Measurements from ENCODE around the gene SLC1A1.

DNA sequence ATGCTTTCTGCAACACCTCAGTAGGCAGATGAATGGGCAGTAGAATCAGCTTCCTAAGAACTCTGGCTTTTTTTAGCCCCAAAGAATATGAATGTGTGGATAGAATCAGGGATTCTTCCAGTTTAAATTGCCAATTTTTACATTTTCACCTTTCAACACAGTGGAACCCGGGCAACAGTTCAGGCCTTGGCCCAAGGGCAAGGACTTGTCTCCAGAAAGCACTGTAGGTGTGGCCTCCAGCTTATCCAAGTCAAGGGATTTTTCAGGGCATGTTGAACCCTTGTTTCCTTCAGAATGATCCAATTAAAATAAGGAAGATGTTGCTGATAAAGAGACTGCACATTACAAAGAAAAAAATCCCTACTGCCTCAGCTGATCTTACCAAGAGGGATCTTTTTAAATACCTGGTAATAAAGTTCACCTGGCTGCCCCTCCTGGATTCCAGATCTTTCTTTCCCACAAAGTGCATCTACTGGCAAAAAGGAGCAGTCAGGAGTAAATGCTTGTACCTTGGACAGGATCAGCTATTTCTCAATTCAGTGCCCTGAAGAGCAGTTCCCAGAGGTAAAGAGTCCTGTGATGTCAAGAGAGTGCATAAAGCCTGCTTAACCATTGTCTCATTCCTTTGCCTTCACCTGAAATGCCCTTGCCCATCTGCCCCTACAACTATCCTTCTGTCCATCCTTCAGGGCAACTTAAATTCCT lies 91.7 kb downstream of the SLC1A1 start:
- TF ChIP-seq CHD2 (IDR thresholded peaks at IDR 0.05; ENCODE audit: low read depth, low read length) (no peak), NBN (conservative IDR thresholded peaks at IDR 0.05) (no peak), POLR2AphosphoS5 (IDR thresholded peaks at IDR 0.05; ENCODE audit: low read depth, low read length) (no peak), ZNF556 (CRISPR knock-in tag; IDR thresholded peaks at IDR 0.05; ENCODE audit: borderline replicate concordance) (no peak), TBL1XR1 (IDR thresholded peaks at IDR 0.05; ENCODE audit: borderline replicate concordance, low read length, partially characterized antibody) (no peak), GTF2F1 (IDR thresholded peaks at IDR 0.05; ENCODE audit: low read length) (no peak), RBAK (CRISPR knock-in tag; IDR thresholded peaks at IDR 0.05) (no peak)
- TF ChIP-seq, protein P1, sequence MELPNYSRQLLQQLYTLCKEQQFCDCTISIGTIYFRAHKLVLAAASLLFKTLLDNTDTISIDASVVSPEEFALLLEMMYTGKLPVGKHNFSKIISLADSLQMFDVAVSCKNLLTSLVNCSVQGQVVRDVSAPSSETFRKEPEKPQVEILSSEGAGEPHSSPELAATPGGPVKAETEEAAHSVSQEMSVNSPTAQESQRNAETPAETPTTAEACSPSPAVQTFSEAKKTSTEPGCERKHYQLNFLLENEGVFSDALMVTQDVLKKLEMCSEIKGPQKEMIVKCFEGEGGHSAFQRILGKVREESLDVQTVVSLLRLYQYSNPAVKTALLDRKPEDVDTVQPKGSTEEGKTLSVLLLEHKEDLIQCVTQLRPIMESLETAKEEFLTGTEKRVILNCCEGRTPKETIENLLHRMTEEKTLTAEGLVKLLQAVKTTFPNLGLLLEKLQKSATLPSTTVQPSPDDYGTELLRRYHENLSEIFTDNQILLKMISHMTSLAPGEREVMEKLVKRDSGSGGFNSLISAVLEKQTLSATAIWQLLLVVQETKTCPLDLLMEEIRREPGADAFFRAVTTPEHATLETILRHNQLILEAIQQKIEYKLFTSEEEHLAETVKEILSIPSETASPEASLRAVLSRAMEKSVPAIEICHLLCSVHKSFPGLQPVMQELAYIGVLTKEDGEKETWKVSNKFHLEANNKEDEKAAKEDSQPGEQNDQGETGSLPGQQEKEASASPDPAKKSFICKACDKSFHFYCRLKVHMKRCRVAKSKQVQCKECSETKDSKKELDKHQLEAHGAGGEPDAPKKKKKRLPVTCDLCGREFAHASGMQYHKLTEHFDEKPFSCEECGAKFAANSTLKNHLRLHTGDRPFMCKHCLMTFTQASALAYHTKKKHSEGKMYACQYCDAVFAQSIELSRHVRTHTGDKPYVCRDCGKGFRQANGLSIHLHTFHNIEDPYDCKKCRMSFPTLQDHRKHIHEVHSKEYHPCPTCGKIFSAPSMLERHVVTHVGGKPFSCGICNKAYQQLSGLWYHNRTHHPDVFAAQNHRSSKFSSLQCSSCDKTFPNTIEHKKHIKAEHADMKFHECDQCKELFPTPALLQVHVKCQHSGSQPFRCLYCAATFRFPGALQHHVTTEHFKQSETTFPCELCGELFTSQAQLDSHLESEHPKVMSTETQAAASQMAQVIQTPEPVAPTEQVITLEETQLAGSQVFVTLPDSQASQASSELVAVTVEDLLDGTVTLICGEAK (IDR thresholded peaks at IDR 0.05): no peak
- TF ChIP-seq, protein P1 (CRISPR knock-in tag; IDR thresholded peaks at IDR 0.05): no peak
- TF ChIP-seq, protein P2, sequence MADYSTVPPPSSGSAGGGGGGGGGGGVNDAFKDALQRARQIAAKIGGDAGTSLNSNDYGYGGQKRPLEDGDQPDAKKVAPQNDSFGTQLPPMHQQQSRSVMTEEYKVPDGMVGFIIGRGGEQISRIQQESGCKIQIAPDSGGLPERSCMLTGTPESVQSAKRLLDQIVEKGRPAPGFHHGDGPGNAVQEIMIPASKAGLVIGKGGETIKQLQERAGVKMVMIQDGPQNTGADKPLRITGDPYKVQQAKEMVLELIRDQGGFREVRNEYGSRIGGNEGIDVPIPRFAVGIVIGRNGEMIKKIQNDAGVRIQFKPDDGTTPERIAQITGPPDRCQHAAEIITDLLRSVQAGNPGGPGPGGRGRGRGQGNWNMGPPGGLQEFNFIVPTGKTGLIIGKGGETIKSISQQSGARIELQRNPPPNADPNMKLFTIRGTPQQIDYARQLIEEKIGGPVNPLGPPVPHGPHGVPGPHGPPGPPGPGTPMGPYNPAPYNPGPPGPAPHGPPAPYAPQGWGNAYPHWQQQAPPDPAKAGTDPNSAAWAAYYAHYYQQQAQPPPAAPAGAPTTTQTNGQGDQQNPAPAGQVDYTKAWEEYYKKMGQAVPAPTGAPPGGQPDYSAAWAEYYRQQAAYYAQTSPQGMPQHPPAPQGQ (CRISPR knock-in tag; IDR thresholded peaks at IDR 0.05; ENCODE audit: borderline replicate concordance): no peak
- TF ChIP-seq, protein P3, sequence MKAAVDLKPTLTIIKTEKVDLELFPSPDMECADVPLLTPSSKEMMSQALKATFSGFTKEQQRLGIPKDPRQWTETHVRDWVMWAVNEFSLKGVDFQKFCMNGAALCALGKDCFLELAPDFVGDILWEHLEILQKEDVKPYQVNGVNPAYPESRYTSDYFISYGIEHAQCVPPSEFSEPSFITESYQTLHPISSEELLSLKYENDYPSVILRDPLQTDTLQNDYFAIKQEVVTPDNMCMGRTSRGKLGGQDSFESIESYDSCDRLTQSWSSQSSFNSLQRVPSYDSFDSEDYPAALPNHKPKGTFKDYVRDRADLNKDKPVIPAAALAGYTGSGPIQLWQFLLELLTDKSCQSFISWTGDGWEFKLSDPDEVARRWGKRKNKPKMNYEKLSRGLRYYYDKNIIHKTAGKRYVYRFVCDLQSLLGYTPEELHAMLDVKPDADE (CRISPR knock-in tag; IDR thresholded peaks at IDR 0.05): no peak
